H9 (cell line): ENCODE data around the gene ARHGAP27. TPM values are rescaled to one million over a fixed set of nuclear protein-coding genes. Genes with fewer than 3 reads are reported as not detected.
"Not testable (repeated sequence)": the region's sequence is repeated elsewhere in the genome, so short reads cannot be mapped to it uniquely, and the experiment has no call there.

Experiments
- DNase-seq: peaks from one replicate; pipeline ENCODE4 v3.0.0-alpha.2; 2017
- H2AFZ ChIP-seq: one replicate; pipeline ENCODE4 v1.6.1; 2013; ENCODE audit warnings: mild to moderate bottlenecking, low read length, control low read depth, moderate library complexity
- H2AK5ac ChIP-seq: 2 replicates; pipeline ENCODE4 v1.6.1; 2013; ENCODE audit warnings: low read length, control low read depth, mixed read lengths; ENCODE audit not compliant: insufficient read length
- H2BK120ac ChIP-seq: one replicate; pipeline ENCODE4 v1.6.1; 2013; ENCODE audit warnings: low read depth, mild to moderate bottlenecking, low read length, control low read depth, inconsistent platforms; ENCODE audit not compliant: poor library complexity, severe bottlenecking
- H2BK12ac ChIP-seq: 2 replicates; pipeline ENCODE4 v1.6.1; 2013; ENCODE audit warnings: low read length, control low read depth, mixed read lengths, low read depth; ENCODE audit not compliant: insufficient read length
- H2BK15ac ChIP-seq: 2 replicates; pipeline ENCODE4 v1.6.1; 2013; ENCODE audit warnings: low read depth, low read length, control low read depth
- H2BK20ac ChIP-seq: one replicate; pipeline ENCODE4 v1.6.1; 2013; ENCODE audit warnings: low read depth, mild to moderate bottlenecking, low read length, control low read depth, inconsistent platforms; ENCODE audit not compliant: poor library complexity, severe bottlenecking
- H2BK5ac ChIP-seq: 2 replicates; pipeline ENCODE4 v1.6.1; 2013; ENCODE audit warnings: low read length, control low read depth, mixed read lengths; ENCODE audit not compliant: insufficient read length
- H3K14ac ChIP-seq: 2 replicates; pipeline ENCODE4 v1.6.1; 2013; ENCODE audit warnings: low read length, control low read depth; ENCODE audit not compliant: insufficient read depth
- H3K18ac ChIP-seq: 2 replicates; pipeline ENCODE4 v1.6.1; 2013; ENCODE audit warnings: low read depth, mild to moderate bottlenecking, mixed read lengths, low read length, control low read depth; ENCODE audit not compliant: insufficient read length
- H3K23ac ChIP-seq: 2 replicates; pipeline ENCODE4 v1.6.1; 2013; ENCODE audit warnings: low read length, control low read depth, mixed read lengths, low read depth; ENCODE audit not compliant: insufficient read length
- H3K23me2 ChIP-seq: 2 replicates; pipeline ENCODE4 v1.6.1; 2013; ENCODE audit warnings: low read depth, mild to moderate bottlenecking, mixed read lengths, low read length, control low read depth; ENCODE audit not compliant: insufficient read length, poor library complexity, severe bottlenecking
- H3K27ac ChIP-seq: 2 replicates; pipeline ENCODE4 v1.5.1; 2013; ENCODE audit warnings: low read length, control low read depth, mixed read lengths, low read depth; ENCODE audit not compliant: insufficient read length
- H3K27me3 ChIP-seq: 2 replicates; pipeline ENCODE4 v1.6.1; 2013; ENCODE audit warnings: low read length, control low read depth, inconsistent platforms; ENCODE audit not compliant: insufficient read depth
- H3K4ac ChIP-seq: 2 replicates; pipeline ENCODE4 v1.6.1; 2013; ENCODE audit warnings: low read depth, mild to moderate bottlenecking, control low read depth, inconsistent platforms, low read length, moderate library complexity
- H3K4me1 ChIP-seq: 2 replicates; pipeline ENCODE4 v1.6.1; 2013; ENCODE audit warnings: low read length, control low read depth, inconsistent platforms; ENCODE audit not compliant: insufficient read depth
- H3K4me2 ChIP-seq: 2 replicates; pipeline ENCODE4 v1.6.1; 2013; ENCODE audit warnings: low read length, control low read depth, mixed read lengths; ENCODE audit not compliant: insufficient read length, insufficient read depth
- H3K56ac ChIP-seq: 2 replicates; pipeline ENCODE4 v1.6.1; 2013; ENCODE audit warnings: low read depth, mild to moderate bottlenecking, mixed read lengths, low read length, control low read depth; ENCODE audit not compliant: insufficient read length
- H3K79me1 ChIP-seq: 2 replicates; pipeline ENCODE4 v1.6.1; 2013; ENCODE audit warnings: low read depth, mild to moderate bottlenecking, moderate library complexity, low read length, control low read depth, inconsistent platforms; ENCODE audit not compliant: insufficient read depth, poor library complexity, severe bottlenecking
- H3K79me2 ChIP-seq: 2 replicates; pipeline ENCODE4 v1.6.1; 2013; ENCODE audit warnings: low read length, control low read depth, inconsistent platforms; ENCODE audit not compliant: insufficient read depth
- H3K9ac ChIP-seq: 2 replicates; pipeline ENCODE4 v1.6.1; 2013; ENCODE audit warnings: low read length, control low read depth, mixed read lengths; ENCODE audit not compliant: insufficient read length; ENCODE audit errors: extremely low read depth
- H3K9me3 ChIP-seq: one replicate; pipeline ENCODE4 v1.6.1; 2013; ENCODE audit warnings: low read depth, low read length, inconsistent platforms; ENCODE audit not compliant: control insufficient read depth
- H3T11ph ChIP-seq: one replicate; pipeline ENCODE4 v1.6.1; 2013; ENCODE audit warnings: mild to moderate bottlenecking, low read length, control low read depth, inconsistent platforms
- H4K20me1 ChIP-seq: one replicate; pipeline ENCODE4 v1.6.1; 2013; ENCODE audit not compliant: control insufficient read depth, insufficient read length, insufficient read depth
- H4K5ac ChIP-seq: 2 replicates; pipeline ENCODE4 v1.6.1; 2013; ENCODE audit warnings: low read depth, mild to moderate bottlenecking, mixed read lengths, low read length, control low read depth; ENCODE audit not compliant: insufficient read length
- H4K8ac ChIP-seq: replicated peaks from 2 replicates; pipeline ENCODE4 v1.6.1; 2013; ENCODE audit warnings: low read length, control low read depth, mixed read lengths, low read depth; ENCODE audit not compliant: insufficient read length
- H4K91ac ChIP-seq: 2 replicates; pipeline ENCODE4 v1.6.1; 2013; ENCODE audit warnings: low read depth, mild to moderate bottlenecking, moderate library complexity, mixed read lengths, low read length, control low read depth; ENCODE audit not compliant: insufficient read length
- H3K27ac Mint-ChIP-seq, 3 experiments: 2 replicates in 2 of 3; 3 replicates in 1 of 3; pipeline ENCODE4 v1.8.0; 2020 to 2021; ENCODE audit warnings: mixed read lengths in 3 of 3, mild to moderate bottlenecking in 1 of 3, moderate library complexity in 1 of 3
- H3K27me3 Mint-ChIP-seq: 2 replicates; pipeline ENCODE4 v1.8.0; 2021; ENCODE audit warnings: low read depth, mild to moderate bottlenecking, moderate library complexity, mixed read lengths
- H3K36me3 Mint-ChIP-seq, 3 experiments: 2 replicates in 2 of 3; 3 replicates in 1 of 3; pipeline ENCODE4 v1.8.0; 2020 to 2021; ENCODE audit warnings: low read depth in 3 of 3, mixed read lengths in 3 of 3; ENCODE audit not compliant: insufficient read depth in 1 of 3
- H3K4me1 Mint-ChIP-seq, 2 experiments: 2 replicates each; pipeline ENCODE4 v1.8.0; 2020; ENCODE audit warnings: mixed read lengths in 2 of 2
- H3K4me3 Mint-ChIP-seq, 2 experiments: 2 replicates in 1 of 2; 3 replicates in 1 of 2; pipeline ENCODE4 v1.8.0; 2020 to 2021; ENCODE audit warnings: mild to moderate bottlenecking in 2 of 2, mixed read lengths in 2 of 2, moderate library complexity in 1 of 2
- H3K9me3 Mint-ChIP-seq, 2 experiments: 2 replicates in 1 of 2; 3 replicates in 1 of 2; pipeline ENCODE4 v1.8.0; 2020; ENCODE audit warnings: mild to moderate bottlenecking in 2 of 2, mixed read lengths in 2 of 2, moderate library complexity in 1 of 2
- WGBS: extraction: QIAGEN DNeasy Blood & Tissue Kit; methylation state at CpG from one replicate; pipeline ENCODE4 v1.1.7; 2013; ENCODE audit warnings: missing lambda C conversion rate, low lambda C conversion rate, mixed read lengths; ENCODE audit not compliant: insufficient read length; ENCODE audit errors: extremely low coverage; 5-methylcytosine and 5-hydroxymethylcytosine counted together
- total RNA-seq: library from RNA; stranded (reverse); gene quantifications from 2 replicates; pipeline ENCODE4 v1.2.1, GENCODE V29; 2021

The ARHGAP27 gene
- total RNA-seq, 1 experiment from 2014 or later = 9.9 TPM

DNA sequence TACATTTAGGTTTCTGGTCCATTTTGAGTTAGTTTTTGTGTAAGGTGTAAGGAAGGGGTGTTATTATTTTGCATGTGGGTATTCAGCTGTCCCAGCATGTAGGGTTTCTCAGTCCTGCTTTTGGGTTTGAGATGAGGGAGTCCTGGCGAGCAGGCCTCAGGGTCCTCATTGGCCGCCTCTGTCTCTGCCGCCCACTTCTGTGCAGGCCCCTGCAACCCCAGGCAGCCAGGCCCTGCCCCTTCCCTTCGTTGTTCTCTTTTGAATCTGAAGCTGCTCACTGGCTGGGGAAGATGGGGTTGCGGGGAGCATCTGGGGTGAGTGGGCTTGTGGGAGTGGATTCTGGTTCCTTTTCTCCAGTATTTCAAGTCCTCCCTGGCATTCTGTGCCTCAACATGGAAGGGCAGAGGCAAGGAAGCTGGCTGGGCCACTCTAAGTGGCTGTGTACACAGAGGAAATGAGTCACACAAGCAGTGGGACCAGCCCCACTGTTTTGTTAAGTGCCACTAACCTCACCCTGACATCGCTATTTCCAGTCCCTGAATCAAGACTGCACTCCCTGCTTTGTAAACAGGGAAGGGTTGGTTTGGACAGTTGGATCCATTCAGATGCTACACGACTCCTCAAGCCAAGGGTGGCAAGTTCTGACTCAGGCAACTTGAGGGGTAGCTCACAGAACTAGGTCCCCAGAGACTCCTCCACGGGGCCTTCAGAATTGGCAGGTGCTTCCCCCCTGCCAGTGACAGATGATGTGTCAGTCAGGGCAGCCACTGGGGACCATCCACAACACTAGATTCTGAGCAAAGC lies 29.1 kb upstream of the ARHGAP27 start:
- peak overlapping the region in 1 of 3 experiments; percentile 67; a peak in 1 of 7 replicates for H3K27ac Mint-ChIP-seq
- not testable (repeated sequence) for H3K27me3 ChIP-seq

DNA sequence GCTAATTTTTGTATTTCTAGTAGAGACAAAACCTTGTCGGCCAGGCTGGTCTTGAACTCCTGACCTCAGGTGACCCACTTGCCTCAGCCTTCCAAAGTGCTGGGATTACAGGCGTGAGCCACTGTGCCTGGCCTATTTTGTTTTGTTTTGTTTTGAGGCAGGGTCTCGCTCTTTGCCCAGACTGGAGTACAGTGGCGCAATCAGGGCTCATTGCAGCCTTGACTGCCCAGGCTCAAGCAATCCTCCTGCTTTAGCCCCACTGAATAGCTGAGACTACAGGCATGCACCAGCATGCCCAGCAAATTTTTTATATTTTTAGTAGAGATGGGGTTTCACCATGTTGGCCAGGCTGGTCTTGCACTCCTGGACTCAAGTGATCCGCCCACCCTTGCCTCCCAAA lies 27.8 kb upstream of the ARHGAP27 start:
- H3K18ac ChIP-seq, H2BK120ac ChIP-seq, H2BK12ac ChIP-seq: not testable (repeated sequence)

More for the DNA sequence above, 29.1 kb upstream of the ARHGAP27 start:
- H3K79me2 ChIP-seq, H3K4me2 ChIP-seq, H2BK15ac ChIP-seq, H3K56ac ChIP-seq, H3K9ac ChIP-seq, H2BK20ac ChIP-seq, H4K91ac ChIP-seq, H2AFZ ChIP-seq, H4K5ac ChIP-seq, H3K23ac ChIP-seq, H3K4me3 Mint-ChIP-seq, H2BK120ac ChIP-seq, H3K9me3 Mint-ChIP-seq, H3K4me1 ChIP-seq, H2AK5ac ChIP-seq, DNase-seq, H3K18ac ChIP-seq, H3K27me3 Mint-ChIP-seq, H3K23me2 ChIP-seq, H3K14ac ChIP-seq, H2BK5ac ChIP-seq, H3K9me3 ChIP-seq, H2BK12ac ChIP-seq, H4K8ac ChIP-seq, H3K4me1 Mint-ChIP-seq, H3T11ph ChIP-seq, H3K27ac ChIP-seq, H3K79me1 ChIP-seq, H4K20me1 ChIP-seq, H3K4ac ChIP-seq, H3K36me3 Mint-ChIP-seq: not testable (repeated sequence)
- no CpG with 5 or more reads among the region's 8 CpGs for WGBS

More for the DNA sequence above, 27.8 kb upstream of the ARHGAP27 start:
- H4K8ac ChIP-seq, H2BK15ac ChIP-seq, H3K4me1 ChIP-seq, H3K27ac Mint-ChIP-seq, H3K36me3 Mint-ChIP-seq, H4K20me1 ChIP-seq, H4K5ac ChIP-seq, H3K56ac ChIP-seq, H3K9ac ChIP-seq, H3K9me3 ChIP-seq, H3K14ac ChIP-seq, DNase-seq, H3T11ph ChIP-seq, H2BK20ac ChIP-seq, H2BK5ac ChIP-seq, H4K91ac ChIP-seq, H3K27ac ChIP-seq, H3K4me2 ChIP-seq, H3K23me2 ChIP-seq, H3K4me1 Mint-ChIP-seq, H3K79me2 ChIP-seq, H2AFZ ChIP-seq, H3K9me3 Mint-ChIP-seq, H3K27me3 Mint-ChIP-seq, H3K4me3 Mint-ChIP-seq, H3K79me1 ChIP-seq, H2AK5ac ChIP-seq, H3K27me3 ChIP-seq, H3K4ac ChIP-seq, H3K23ac ChIP-seq: not testable (repeated sequence)
- no CpG with 5 or more reads among the region's 5 CpGs for WGBS
